Panc1 (cell line): Measurements from ENCODE around the gene TMEM184A. TPM values are rescaled to one million over a fixed set of nuclear protein-coding genes. Genes with fewer than 3 reads are reported as not detected.

ENCODE experiments used
- ATAC-seq: fragments of 200-7000 bp; cut with Tn5 transposase; 2 replicates; pipeline ENCODE4 v1.9.1; 2020; ENCODE audit warnings: mild to moderate bottlenecking, moderate library complexity
- BruUV-seq: library from RNA; stranded (reverse); fragments of 400-500 nt; replicated peaks from 2 replicates; lab custom pipeline; 2021; lab: Mats Ljungman, UMichigan
- CTCF ChIA-PET: fragments of 300-600 bp; sonication (Branson Sonifier 250); formaldehyde crosslinking; loops from one replicate; lab custom pipeline; 2022; ENCODE audit warnings: antibody characterized with exemption; lab: Charles Lee
- POLR2A ChIA-PET: fragments of 300-600 bp; sonication (Branson Sonifier 250); formaldehyde crosslinking; loops from one replicate; lab custom pipeline; 2022; ENCODE audit warnings: antibody characterized with exemption; lab: Charles Lee
- DNase-seq: peaks from one replicate; pipeline ENCODE4 v3.0.0-alpha.2; 2010; ENCODE audit warnings: low read depth, low spot score
- H3K27ac ChIP-seq: 2 replicates; pipeline ENCODE4 v1.5.1; 2011; ENCODE audit warnings: mild to moderate bottlenecking, low read length, inconsistent platforms
- H3K27me3 ChIP-seq: fragments of 200-500 bp; sonication (Bioruptor generic); 2 replicates; pipeline ENCODE4 v1.6.0; 2014; ENCODE audit warnings: low read length, inconsistent platforms; ENCODE audit not compliant: control insufficient read depth, insufficient read depth
- H3K36me3 ChIP-seq: fragments of 200-500 bp; sonication (Bioruptor generic); 2 replicates; pipeline ENCODE4 v1.5.1; 2014; ENCODE audit warnings: inconsistent platforms, mild to moderate bottlenecking, low read length, moderate library complexity; ENCODE audit not compliant: control insufficient read depth, insufficient read depth
- H3K4me1 ChIP-seq: 2 replicates; pipeline ENCODE4 v1.5.1; 2011; ENCODE audit warnings: inconsistent platforms, mild to moderate bottlenecking, low read length, moderate library complexity; ENCODE audit not compliant: control insufficient read depth, insufficient read depth
- H3K4me3 ChIP-seq, 2 experiments: 2 replicates each; pipeline ENCODE4 v1.5.1; 2011 to 2012; ENCODE audit warnings: low read depth in 2 of 2, low read length in 2 of 2, mild to moderate bottlenecking in 2 of 2, inconsistent platforms in 1 of 2, moderate library complexity in 1 of 2
- H3K9me3 ChIP-seq: fragments of 200-500 bp; sonication (Bioruptor generic); 2 replicates; pipeline ENCODE4 v1.5.1; 2014; ENCODE audit warnings: low read depth, mild to moderate bottlenecking, inconsistent platforms, low read length, moderate library complexity; ENCODE audit not compliant: control insufficient read depth, insufficient read depth
- POLR2AphosphoS5 ChIP-seq: IDR thresholded peaks from 2 replicates; pipeline ENCODE4 v1.6.1; 2012; ENCODE audit warnings: mild to moderate bottlenecking, low read depth, low read length, moderate library complexity
- SIN3A ChIP-seq: IDR thresholded peaks from 2 replicates; pipeline ENCODE4 v1.6.1; 2012; ENCODE audit warnings: low read depth, mild to moderate bottlenecking, low read length, moderate library complexity, borderline replicate concordance; ENCODE audit not compliant: insufficient read depth
- TCF7L2 ChIP-seq: IDR thresholded peaks from 2 replicates; pipeline ENCODE4 v1.6.1; 2011; ENCODE audit warnings: mild to moderate bottlenecking, low read depth, low read length, inconsistent platforms
- in situ Hi-C: cut with HindIII; loops from 2 replicates; pipeline ENCODE4 v1.10.0; 2016; ENCODE audit warnings: low sequenced_read_pairs, low pct_unique_long_range_greater_than_20kb
- intact Hi-C: fragments of 100-400 bp; cut with micrococcal nuclease; formaldehyde crosslinking; loops from one replicate; pipeline ENCODE4 v1.10.0; 2022; ENCODE audit not compliant: unreplicated experiment
- total RNA-seq: library from RNA; stranded (reverse); gene quantifications from one replicate; pipeline ENCODE4 v1.2.1, GENCODE V29; 2021; ENCODE audit not compliant: unreplicated experiment
- TF ChIP-seq, protein P1 (sequence below), 2 experiments: IDR thresholded peaks; 2 replicates each; pipeline ENCODE4 v1.6.1; 2011 to 2012; ENCODE audit warnings: low read depth in 2 of 2, control low read depth in 1 of 2, low read length in 1 of 2, mild to moderate bottlenecking in 1 of 2, moderate library complexity in 1 of 2; ENCODE audit not compliant: insufficient read depth in 1 of 2
- TF ChIP-seq, protein P2 (sequence below): fragments of 450-650 bp; IDR thresholded peaks from 2 replicates; pipeline ENCODE4 v1.5.1; 2017; ENCODE audit warnings: mild to moderate bottlenecking

TMEM184A gene
- total RNA-seq, 1 experiment from 2014 or later = 9.2 TPM

DNA sequence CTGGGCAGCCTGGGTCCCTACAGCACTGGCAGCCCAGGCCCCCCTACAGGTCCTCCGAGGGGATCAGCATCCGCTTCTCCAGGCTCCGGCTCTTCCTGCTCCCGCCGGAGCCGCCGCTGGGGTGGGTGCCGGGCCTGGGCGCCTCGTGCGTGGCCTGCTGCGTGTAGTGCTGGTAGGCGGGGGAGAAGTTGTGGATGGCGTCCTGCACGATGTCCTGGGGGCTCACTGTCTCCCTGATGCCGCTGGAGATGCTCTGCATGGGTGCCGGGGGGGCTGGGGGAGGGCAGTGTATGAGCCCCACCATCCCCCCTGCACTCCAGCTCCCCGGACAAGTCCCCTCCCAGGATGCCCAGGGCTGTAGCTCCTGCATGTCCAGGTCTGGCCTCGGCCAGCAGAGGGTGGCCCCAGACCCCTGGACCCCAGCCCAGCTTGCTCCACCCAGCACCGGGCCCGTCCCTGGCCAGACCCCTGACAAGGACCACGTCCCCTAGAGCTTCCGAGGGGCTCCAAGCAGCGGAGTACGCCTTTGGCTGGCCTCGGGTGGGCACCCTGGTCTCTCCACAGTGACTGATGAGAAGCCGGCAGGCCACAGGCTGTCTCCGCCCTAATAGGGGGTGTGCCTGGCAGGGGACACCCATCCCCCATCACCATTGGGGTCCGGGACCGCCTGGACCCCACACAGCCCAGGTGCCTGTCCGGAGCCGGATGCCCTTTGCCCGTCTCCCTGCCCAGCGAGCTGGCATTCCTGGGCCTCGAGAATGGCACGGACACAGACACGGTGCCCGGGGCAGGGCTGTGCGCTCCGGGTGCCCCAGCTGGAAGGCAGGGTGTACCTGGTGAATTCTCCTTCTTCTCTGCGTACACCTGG, 8.9 kb downstream of the TMEM184A start:
- intact Hi-C loops (no loop called here), in situ Hi-C loops (no loop called here)
- Histone ChIP-seq H3K4me1 (peaks cover 42% of the 10 kb centered on the region), H3K27me3 (no peaks in the 10 kb centered on the region), H3K27ac (no peak overlapping the region), H3K4me3 (no peak overlapping the region), H3K9me3 (no peaks in the 10 kb centered on the region), H3K36me3 (no peaks in the 10 kb centered on the region)
- ChIA-PET CTCF (interaction anchor here (0.5 kb wide), 1 partner anchor 116 kb away, joined by 3 read pairs; no protein-coding TSS in a partner anchor), POLR2A (interaction anchor here (1.5 kb wide), 1 partner anchor 10 kb away, joined by 5 read pairs; no protein-coding TSS in a partner anchor)
- no peak for ATAC-seq
- TF ChIP-seq, protein P1, sequence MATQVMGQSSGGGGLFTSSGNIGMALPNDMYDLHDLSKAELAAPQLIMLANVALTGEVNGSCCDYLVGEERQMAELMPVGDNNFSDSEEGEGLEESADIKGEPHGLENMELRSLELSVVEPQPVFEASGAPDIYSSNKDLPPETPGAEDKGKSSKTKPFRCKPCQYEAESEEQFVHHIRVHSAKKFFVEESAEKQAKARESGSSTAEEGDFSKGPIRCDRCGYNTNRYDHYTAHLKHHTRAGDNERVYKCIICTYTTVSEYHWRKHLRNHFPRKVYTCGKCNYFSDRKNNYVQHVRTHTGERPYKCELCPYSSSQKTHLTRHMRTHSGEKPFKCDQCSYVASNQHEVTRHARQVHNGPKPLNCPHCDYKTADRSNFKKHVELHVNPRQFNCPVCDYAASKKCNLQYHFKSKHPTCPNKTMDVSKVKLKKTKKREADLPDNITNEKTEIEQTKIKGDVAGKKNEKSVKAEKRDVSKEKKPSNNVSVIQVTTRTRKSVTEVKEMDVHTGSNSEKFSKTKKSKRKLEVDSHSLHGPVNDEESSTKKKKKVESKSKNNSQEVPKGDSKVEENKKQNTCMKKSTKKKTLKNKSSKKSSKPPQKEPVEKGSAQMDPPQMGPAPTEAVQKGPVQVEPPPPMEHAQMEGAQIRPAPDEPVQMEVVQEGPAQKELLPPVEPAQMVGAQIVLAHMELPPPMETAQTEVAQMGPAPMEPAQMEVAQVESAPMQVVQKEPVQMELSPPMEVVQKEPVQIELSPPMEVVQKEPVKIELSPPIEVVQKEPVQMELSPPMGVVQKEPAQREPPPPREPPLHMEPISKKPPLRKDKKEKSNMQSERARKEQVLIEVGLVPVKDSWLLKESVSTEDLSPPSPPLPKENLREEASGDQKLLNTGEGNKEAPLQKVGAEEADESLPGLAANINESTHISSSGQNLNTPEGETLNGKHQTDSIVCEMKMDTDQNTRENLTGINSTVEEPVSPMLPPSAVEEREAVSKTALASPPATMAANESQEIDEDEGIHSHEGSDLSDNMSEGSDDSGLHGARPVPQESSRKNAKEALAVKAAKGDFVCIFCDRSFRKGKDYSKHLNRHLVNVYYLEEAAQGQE (IDR thresholded peaks at IDR 0.05; ENCODE audit: insufficient read depth in 1 of 2, low read depth in 2 of 2, low read length in 1 of 2) = no peak
- no peak for TF ChIP-seq SIN3A
- TF ChIP-seq POLR2AphosphoS5 = no peak
- TF ChIP-seq TCF7L2 = no peak
- TF ChIP-seq, protein P2, sequence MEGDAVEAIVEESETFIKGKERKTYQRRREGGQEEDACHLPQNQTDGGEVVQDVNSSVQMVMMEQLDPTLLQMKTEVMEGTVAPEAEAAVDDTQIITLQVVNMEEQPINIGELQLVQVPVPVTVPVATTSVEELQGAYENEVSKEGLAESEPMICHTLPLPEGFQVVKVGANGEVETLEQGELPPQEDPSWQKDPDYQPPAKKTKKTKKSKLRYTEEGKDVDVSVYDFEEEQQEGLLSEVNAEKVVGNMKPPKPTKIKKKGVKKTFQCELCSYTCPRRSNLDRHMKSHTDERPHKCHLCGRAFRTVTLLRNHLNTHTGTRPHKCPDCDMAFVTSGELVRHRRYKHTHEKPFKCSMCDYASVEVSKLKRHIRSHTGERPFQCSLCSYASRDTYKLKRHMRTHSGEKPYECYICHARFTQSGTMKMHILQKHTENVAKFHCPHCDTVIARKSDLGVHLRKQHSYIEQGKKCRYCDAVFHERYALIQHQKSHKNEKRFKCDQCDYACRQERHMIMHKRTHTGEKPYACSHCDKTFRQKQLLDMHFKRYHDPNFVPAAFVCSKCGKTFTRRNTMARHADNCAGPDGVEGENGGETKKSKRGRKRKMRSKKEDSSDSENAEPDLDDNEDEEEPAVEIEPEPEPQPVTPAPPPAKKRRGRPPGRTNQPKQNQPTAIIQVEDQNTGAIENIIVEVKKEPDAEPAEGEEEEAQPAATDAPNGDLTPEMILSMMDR = no peak
- DNase-seq = no peak
- no TSS peak for BruUV-seq

DNA sequence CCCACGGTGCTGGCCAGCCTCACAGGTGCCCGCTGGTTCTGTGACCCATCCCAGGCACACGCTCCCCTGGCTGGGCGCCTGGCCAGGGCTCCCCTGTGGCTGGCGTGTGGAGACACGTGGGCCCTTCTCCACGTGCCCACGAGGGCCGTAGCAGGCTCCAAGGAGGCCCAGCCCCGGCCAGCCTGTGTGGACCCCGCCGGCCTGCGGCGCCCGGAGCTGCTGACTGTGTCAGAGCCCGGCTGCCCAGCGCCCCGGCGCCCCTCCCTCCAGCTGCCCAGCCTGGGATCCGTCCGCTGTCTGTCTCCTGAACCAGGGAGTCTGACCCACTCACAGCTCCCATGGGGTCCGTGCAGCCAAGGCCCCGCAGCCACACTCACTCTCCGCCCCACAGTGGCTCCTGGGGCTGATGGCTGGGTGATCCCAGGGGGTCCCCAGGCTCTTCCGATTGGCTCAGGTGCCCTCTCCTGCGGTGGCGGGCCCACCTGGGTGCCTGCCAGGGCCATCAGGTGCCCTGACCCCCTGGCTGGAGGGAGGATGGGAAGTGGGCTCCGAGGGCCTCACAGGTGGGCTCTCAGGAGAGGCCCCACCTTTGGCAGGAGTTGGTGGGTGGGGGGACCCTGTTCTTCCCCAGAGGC, 9.6 kb downstream of the TMEM184A start:
- Histone ChIP-seq H3K27ac (peak overlapping the region; percentile 42), H3K4me3 (no peak overlapping the region), H3K27me3 (no peaks in the 10 kb centered on the region), H3K36me3 (no peaks in the 10 kb centered on the region), H3K4me1 (peaks cover 48% of the 10 kb centered on the region), H3K9me3 (no peaks in the 10 kb centered on the region)
- no TSS peak for BruUV-seq
- intact Hi-C loops = no loop called here
- in situ Hi-C loops = no loop called here
- ChIA-PET CTCF (no interaction called here), POLR2A (no interaction called here)
- TF ChIP-seq POLR2AphosphoS5 = no peak
- TF ChIP-seq, protein P2 = no peak
- no peak for TF ChIP-seq SIN3A
- TF ChIP-seq TCF7L2 = no peak
- TF ChIP-seq, protein P1 (IDR thresholded peaks at IDR 0.05; ENCODE audit: insufficient read depth in 1 of 2, low read depth in 2 of 2, low read length in 1 of 2) = no peak
- ATAC-seq (no peak), DNase-seq (no peak)
